ENCODE measurements around the gene ACSM2A. TPM values are rescaled to one million over a fixed set of nuclear protein-coding genes. Genes with fewer than 3 reads are reported as not detected.
"Not testable (repeated sequence)": the region's sequence is repeated elsewhere in the genome, so short reads cannot be mapped to it uniquely, and the experiment has no call there.

ACSM2A gene
- total RNA-seq, 4 donors from 2014 or later: not detected

DNA sequence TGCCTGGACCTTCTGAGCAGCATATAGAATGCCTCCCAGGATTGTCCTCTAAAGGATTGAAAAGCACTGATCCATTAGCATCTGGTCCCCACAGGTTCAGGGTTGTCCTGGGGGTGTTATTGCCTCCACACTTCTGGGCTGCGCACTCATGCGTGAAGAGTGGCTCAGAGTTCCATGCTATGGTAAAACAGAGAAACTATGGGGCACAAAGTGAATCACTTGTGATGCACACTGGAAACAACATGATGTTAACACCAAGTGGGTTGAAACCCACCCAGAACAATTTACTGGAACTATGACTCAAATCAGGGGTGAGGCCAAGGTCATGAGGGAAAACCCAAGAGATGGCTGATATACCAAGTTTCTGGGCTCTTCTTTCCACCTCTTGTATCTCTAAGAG is 18.6 kb downstream of the ACSM2A start:
- H3K27me3 ChIP-seq; intact Hi-C loops (cut with DNase I); H3K36me3 ChIP-seq; H3K27ac ChIP-seq; H3K4me1 ChIP-seq; H3K9me3 ChIP-seq; H3K4me3 ChIP-seq; DNase-seq: not testable (repeated sequence)
- WGBS, 2 donors: 100% methylated on average over 1 of the region's 2 CpGs; no CpG with 5 or more reads in 1 of the 2 donors

DNA sequence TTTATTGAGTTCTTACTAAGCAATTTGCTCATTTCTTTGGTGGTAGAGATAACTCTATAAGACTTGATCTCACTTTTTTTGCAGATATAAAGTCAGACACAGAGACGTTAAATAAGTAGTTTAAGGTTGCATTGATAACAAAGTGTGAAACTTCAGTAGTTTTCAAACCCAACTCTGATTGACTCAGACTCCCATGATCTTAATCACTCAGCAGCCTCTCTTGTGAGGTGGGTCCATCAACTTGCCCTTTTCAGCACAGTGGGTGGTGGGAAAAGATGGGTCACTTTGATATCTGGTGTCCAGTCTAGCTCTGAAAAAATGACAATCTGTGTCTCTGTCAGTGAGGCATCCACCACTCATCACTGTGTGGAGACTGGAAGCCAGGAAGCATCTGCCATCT is 19.4 kb downstream of the ACSM2A start:
- WGBS, 2 donors: 69 to 72% methylated on average over 1 of the region's 1 CpG
- intact Hi-C loops (cut with DNase I): not testable (repeated sequence)

GRCh38 chr16:20477188-20477744 is 25.9 kb downstream of the ACSM2A start:
- H3K27me3 ChIP-seq; H3K27ac ChIP-seq; H3K4me1 ChIP-seq; H3K36me3 ChIP-seq; H3K9me3 ChIP-seq; H3K4me3 ChIP-seq; intact Hi-C loops (cut with DNase I); DNase-seq: not testable (repeated sequence)
- WGBS, 2 donors: 6 to 25% methylated on average over 2 of the region's 2 CpGs

More for the DNA sequence above, 19.4 kb downstream of the ACSM2A start:
- not testable (repeated sequence) for H3K4me3 ChIP-seq, H3K9me3 ChIP-seq, H3K4me1 ChIP-seq, H3K36me3 ChIP-seq, H3K27me3 ChIP-seq, DNase-seq, H3K27ac ChIP-seq

DNA sequence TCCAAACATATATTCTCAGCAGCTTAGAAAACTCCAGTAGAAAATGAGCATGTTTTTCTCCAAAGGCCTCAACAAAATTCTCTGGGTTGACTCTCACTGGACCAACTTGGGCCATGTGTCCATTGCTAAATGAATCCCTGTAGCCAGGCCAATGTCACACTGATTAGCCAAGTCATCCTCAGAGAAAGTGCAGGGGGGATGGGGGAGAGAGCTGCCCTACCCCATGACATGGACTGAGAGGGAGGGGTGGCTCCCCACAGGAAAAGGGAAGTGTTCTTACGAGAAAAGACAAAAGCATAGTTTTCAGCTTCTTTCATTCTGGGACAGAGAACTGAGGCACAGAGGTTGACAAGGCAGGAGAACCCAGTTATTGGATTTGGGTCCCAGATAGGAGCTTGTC is 32.7 kb downstream of the ACSM2A start:
- H3K4me1 ChIP-seq; intact Hi-C loops (cut with DNase I); H3K27ac ChIP-seq; H3K27me3 ChIP-seq; H3K9me3 ChIP-seq; H3K36me3 ChIP-seq; DNase-seq; H3K4me3 ChIP-seq: not testable (repeated sequence)
- 63% methylated on average over 1 of the region's 1 CpG; no CpG with 5 or more reads in 1 of the 2 donors for WGBS, 2 donors

GRCh38 chr16:20484726-20485125 is 33.4 kb downstream of the ACSM2A start:
- intact Hi-C loops (cut with DNase I): no loop called here
- H3K27me3 ChIP-seq: no peaks in the 10 kb centered on the region
- H3K9me3 ChIP-seq: no peaks in the 10 kb centered on the region
- WGBS, 2 donors: 86% methylated on average over 1 of the region's 1 CpG; no CpG with 5 or more reads in 1 of the 2 donors
- H3K4me3 ChIP-seq: no peak overlapping the region
- no peak overlapping the region for H3K27ac ChIP-seq
- TF ChIP-seq, protein P1, sequence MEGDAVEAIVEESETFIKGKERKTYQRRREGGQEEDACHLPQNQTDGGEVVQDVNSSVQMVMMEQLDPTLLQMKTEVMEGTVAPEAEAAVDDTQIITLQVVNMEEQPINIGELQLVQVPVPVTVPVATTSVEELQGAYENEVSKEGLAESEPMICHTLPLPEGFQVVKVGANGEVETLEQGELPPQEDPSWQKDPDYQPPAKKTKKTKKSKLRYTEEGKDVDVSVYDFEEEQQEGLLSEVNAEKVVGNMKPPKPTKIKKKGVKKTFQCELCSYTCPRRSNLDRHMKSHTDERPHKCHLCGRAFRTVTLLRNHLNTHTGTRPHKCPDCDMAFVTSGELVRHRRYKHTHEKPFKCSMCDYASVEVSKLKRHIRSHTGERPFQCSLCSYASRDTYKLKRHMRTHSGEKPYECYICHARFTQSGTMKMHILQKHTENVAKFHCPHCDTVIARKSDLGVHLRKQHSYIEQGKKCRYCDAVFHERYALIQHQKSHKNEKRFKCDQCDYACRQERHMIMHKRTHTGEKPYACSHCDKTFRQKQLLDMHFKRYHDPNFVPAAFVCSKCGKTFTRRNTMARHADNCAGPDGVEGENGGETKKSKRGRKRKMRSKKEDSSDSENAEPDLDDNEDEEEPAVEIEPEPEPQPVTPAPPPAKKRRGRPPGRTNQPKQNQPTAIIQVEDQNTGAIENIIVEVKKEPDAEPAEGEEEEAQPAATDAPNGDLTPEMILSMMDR (IDR thresholded peaks at IDR 0.05): no peak
- no peak for TF ChIP-seq POLR2A (IDR thresholded peaks at IDR 0.05)
- DNase-seq: no peak
- no peaks in the 10 kb centered on the region for H3K36me3 ChIP-seq
- H3K4me1 ChIP-seq: no peaks in the 10 kb centered on the region

DNA sequence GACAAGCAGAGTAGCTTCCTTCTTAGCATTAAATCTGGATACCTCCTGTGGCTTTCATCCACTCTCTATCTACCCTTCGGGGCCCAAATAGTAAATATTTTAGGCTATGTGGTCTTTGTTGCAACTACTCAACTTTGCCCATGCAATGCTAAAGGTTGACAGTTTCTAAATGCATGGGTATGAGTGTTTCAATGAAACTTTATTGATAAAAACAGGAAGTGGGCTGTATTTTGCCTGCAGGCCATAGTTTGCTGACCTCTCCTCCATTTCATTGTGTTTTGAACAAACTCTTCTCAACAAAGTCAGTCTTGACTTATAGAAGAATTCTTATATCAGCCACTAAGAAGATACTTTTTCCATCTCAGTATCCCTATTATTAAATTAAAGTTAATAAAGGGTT is 34.1 kb downstream of the ACSM2A start:
- no peak overlapping the region for H3K4me3 ChIP-seq
- H3K4me1 ChIP-seq: no peaks in the 10 kb centered on the region
- H3K36me3 ChIP-seq: no peaks in the 10 kb centered on the region
- no peak for DNase-seq
- intact Hi-C loops (cut with DNase I): no loop called here
- H3K27ac ChIP-seq: no peak overlapping the region
- no peaks in the 10 kb centered on the region for H3K9me3 ChIP-seq
- TF ChIP-seq POLR2A (IDR thresholded peaks at IDR 0.05): no peak
- TF ChIP-seq, protein P1 (IDR thresholded peaks at IDR 0.05): no peak
- no peaks in the 10 kb centered on the region for H3K27me3 ChIP-seq
- 67 to 90% methylated on average over 1 of the region's 1 CpG for WGBS, 2 donors

DNA sequence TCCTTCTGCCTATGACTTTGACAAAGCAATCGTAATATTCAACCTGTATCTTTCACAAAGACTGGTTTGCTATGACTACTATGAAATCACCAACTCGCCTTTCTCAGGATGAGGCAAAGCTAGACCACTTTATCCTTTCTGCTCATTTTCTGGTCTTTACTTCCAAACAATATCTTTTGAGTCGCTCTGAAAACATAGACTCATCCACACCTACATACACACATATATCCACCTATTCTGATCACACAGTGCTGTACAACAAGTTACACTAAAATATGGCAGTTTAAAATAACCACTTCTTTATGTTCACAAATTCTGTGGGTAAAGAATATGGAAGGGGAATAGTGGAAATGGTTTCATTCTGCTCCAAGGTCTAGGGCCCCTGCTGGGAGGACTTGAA is 39.7 kb downstream of the ACSM2A start:
- H3K27ac ChIP-seq; H3K36me3 ChIP-seq; H3K4me3 ChIP-seq; H3K9me3 ChIP-seq; intact Hi-C loops (cut with DNase I); DNase-seq; H3K4me1 ChIP-seq; H3K27me3 ChIP-seq: not testable (repeated sequence)
- no CpG with 5 or more reads among the region's 3 CpGs for WGBS, 2 donors

GRCh38 chr16:20491448-20491847 is 40.1 kb downstream of the ACSM2A start:
- DNase-seq; intact Hi-C loops (cut with DNase I); H3K27me3 ChIP-seq; H3K27ac ChIP-seq; H3K9me3 ChIP-seq; H3K36me3 ChIP-seq; H3K4me3 ChIP-seq; H3K4me1 ChIP-seq: not testable (repeated sequence)
- no CpG with 5 or more reads among the region's 11 CpGs for WGBS, 2 donors
